ENCODE results near the gene BTG2.

Gene BTG2

GRCh38 chr1:203342192-203342940, 37.0 kb downstream of the BTG2 start:
- no peak for DNase-seq (ENCODE audit: low read depth)

DNA sequence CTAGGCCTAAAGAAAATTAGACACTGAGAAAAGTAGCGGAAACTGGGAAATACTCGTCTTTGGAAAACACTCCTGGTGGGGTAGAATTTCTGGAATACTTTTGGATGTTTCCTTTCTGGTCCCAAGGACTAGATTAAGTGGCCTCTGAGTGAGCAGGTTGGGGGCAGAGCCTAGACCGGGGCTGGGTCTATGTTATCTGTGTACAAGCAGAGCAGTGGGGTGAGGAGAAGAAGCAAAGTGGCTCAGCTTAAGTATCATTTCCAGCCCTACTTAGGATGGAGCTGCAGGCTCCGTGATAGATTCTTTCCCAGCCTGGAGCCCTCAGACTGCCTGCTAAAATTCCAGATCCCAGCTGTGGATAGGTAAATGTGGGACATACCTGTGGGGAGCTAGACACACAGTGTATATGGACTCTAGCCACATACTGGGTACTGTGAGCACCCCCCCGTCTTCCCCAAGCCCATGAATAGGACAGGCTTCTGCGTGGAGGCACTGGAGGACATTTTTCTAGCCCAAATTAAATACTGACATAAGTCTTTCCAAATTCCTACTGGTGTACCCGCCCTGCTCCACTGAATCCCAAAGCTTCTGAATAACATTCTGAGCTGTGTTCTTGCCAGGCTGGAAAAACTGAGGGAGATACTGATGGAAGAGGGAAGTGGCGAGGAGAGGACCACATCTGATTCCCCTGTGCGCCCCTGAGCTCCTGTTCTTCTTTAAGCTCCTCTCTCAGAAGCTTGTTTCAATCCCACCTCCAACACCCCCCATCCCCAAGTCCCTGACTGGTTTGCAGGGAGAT, 38.8 kb downstream of the BTG2 start:
- no peak for DNase-seq (ENCODE audit: low read depth)

DNA sequence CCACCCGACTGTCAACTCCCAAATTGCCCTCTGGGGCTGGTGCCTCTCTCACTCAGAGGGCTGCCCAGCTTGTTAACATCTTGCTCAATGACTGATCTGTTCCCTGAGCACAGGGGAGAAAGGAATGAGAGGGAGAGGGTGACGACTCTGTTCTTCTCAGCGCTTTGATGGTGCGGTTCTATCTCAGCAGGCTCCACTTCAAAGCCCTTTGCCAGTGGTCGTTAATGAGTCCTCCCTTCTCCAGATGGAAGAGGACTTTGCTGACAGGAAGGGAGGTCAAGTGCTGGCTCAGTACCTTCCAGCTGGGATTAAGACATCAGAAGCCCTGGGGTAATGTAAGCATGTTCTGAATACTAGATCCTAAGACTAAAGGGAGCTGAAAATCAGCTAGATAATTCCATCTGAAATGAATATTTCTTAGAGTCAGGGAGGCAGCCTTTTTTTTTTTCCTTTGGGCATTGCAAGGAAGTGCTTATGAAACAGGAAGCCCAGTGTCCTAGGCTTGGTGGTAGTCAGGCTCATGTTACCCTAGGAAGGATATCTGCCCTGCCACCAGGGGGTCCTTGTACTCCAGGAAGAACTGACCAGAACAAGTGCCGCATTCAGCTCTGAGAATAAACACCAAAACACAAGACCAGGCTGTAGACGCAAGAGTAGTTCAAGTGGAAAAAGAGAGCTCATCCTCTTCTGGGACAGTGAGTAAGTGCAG, 40.9 kb downstream of the BTG2 start:
- no peak for DNase-seq (ENCODE audit: low read depth)

DNA sequence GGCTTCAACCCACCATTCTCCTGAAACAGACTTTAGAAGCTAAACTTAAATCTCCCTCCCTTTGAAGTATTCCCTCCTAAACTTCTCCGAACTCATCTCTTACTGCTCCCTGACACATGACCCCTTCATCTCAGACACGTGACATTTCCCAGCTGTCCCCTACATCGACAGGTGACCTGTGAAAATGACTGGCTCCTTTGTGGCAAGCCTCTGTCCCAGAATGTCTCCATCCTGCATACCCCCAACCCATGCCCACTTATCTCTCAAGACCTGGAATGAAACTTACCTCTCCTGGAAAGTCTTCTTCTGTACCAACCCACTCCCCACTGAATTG, 41.4 kb downstream of the BTG2 start:
- DNase-seq (ENCODE audit: low read depth) = no peak

- DNase-seq (ENCODE audit: low read depth) = no peak
Measured at GRCh38 chr1:203349166-203349565, 43.8 kb downstream of the BTG2 start.

GRCh38 chr1:203349773-203350524, 44.6 kb downstream of the BTG2 start:
- DNase-seq (ENCODE audit: low read depth) = no peak

DNA sequence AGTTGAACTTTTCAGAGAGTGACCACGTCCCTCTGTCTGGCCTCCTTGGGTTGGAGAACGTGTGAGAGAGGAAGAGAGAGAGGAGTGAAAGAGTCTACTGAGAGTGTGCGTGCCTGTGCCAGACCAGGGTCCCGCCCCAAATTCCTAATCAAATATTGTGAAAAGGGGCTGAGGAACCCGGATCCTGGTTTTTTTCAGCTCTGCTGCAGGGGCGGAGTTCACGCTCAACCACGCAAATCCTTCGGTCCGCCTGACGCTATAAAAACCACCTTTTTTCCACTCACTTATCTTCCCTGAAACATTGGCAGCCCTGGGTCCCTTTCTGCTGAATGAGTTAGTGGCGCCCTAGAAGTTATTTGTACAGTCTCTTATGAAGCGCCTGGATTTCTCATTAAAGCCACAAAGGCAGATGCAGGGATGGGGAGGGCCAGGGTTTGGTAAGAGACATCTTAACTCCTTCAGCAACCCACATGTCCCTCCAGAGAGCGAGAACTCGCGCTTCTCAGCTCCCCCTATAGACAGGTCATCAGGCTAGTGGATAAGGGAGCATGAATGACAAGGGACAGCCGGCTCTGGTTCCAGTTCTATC, 45.8 kb downstream of the BTG2 start, which contains the start of gene FMOD:
FMOD (minus strand) TSS at position 86 of the 589 bp plus-strand sequence. CDS start 2,852 bp downstream, outside the sequence.
- no peak for DNase-seq (ENCODE audit: low read depth)

GRCh38 chr1:203353486-203353885, 48.2 kb downstream of the BTG2 start:
- DNase-seq (ENCODE audit: low read depth) = no peak

DNA sequence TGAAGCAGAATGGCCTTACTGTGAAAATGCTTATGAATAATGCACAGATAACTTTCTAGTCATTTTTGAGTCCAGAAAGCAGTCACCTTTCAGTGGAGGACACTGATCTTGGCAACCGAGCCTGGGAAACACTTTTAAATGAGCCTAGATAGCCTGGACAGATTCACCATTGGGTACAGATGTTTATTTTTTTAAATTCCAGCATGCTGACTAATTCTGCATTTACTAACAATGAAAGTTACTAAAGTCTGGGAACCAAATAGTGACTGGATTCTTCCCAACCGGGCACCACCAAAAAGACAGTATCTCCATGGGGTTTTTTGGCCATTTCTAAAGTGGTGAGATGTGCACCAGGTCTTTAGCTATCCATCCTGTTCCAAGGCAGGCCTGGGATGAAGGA, 48.9 kb downstream of the BTG2 start:
- no peak for DNase-seq (ENCODE audit: low read depth)

DNA sequence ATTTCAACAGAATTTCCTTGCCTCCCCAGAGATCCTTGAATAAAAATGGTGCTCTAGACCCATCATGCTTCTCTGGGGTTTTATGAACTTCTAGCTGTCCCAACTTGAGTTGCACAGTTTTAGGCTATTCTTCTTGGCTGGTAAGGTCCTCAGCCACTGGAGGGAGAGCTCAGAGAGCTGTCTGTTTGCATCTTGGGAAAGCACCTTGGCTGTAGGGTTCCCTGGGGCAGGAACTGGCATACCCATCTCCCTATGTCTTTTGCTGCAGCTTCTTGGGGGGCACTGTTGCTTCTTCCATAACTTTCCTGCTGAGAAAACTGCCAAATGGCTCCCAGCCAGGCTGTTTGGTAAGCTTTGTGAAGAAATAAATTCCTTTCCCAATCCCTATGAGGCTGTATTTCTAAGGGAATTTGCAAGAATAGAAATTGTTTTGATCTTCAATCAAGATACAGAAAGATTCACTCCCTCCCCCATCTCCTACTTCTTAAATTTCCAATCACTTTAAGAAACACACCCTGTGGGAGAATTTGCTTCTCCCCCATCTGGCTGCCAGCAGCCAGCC, 53.8 kb downstream of the BTG2 start:
- no peak for DNase-seq (ENCODE audit: low read depth)
